Panc1 (cell line): Measurements from ENCODE around the gene SPATA13.

Experiments
- POLR2AphosphoS5 ChIP-seq: IDR thresholded peaks from 2 replicates; pipeline ENCODE4 v1.6.1; 2012; ENCODE audit warnings: mild to moderate bottlenecking, low read depth, low read length, moderate library complexity
- REST ChIP-seq, 2 experiments: IDR thresholded peaks; 2 replicates each; pipeline ENCODE4 v1.6.1; 2011 to 2012; ENCODE audit warnings: low read depth in 2 of 2, control low read depth in 1 of 2, low read length in 1 of 2, mild to moderate bottlenecking in 1 of 2, moderate library complexity in 1 of 2; ENCODE audit not compliant: insufficient read depth in 1 of 2
- TF ChIP-seq, protein P1 (sequence below): fragments of 450-650 bp; IDR thresholded peaks from 2 replicates; pipeline ENCODE4 v1.5.1; 2017; ENCODE audit warnings: mild to moderate bottlenecking

DNA sequence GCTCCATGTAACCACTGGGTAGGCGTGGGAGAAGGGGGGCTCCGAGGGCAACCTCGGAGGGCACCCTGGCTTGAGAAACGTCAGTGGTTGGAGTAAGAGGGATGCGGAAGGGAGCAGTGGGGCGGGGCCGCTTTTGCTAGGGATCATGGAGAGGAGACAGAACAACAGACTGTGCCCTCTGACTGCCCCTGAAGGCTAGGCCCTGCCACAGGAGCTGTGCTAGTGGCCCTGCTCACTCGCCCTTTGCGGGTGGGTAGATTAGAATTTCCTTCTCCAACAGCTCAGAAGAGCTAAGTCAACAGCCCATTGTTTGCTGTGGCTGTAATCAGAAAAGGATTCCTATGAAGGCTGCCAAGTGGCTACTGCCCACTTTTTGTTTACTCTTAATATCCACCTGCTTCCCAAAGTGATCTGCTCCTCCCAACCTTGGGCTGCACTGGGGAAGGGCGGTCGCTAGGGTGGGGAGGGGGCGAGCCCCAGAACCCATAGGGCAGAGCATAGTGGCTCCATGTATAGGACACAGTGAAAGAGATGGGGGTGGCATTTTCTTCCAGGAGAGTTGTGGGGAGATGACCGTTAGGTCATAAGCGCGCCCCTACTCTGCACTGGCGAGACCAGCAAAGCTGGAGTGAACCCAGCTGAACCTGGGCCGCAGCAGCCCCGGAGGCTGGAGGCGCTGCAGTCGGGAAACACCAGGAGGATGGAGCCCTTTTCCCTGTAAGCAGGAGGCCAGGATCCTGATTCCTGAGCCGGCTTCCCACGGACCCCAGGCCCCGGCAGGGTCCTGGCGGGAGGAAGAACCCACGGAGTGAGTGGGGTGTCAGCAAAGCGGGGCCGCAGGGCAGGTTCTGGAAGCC is 146.9 kb downstream of the SPATA13 start:
- TF ChIP-seq, protein P1, sequence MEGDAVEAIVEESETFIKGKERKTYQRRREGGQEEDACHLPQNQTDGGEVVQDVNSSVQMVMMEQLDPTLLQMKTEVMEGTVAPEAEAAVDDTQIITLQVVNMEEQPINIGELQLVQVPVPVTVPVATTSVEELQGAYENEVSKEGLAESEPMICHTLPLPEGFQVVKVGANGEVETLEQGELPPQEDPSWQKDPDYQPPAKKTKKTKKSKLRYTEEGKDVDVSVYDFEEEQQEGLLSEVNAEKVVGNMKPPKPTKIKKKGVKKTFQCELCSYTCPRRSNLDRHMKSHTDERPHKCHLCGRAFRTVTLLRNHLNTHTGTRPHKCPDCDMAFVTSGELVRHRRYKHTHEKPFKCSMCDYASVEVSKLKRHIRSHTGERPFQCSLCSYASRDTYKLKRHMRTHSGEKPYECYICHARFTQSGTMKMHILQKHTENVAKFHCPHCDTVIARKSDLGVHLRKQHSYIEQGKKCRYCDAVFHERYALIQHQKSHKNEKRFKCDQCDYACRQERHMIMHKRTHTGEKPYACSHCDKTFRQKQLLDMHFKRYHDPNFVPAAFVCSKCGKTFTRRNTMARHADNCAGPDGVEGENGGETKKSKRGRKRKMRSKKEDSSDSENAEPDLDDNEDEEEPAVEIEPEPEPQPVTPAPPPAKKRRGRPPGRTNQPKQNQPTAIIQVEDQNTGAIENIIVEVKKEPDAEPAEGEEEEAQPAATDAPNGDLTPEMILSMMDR: no peak
- TF ChIP-seq POLR2AphosphoS5 (no peak), REST (IDR thresholded peaks at IDR 0.05; ENCODE audit: insufficient read depth in 1 of 2, low read depth in 2 of 2, low read length in 1 of 2) (no peak)
